MM.1S (cell line): Measurements from ENCODE around the gene FCAR.

Source experiments
- EZH2 ChIP-seq: fragments of 300-600 bp; sonication (generic); optimal IDR thresholded peaks from 2 replicates; pipeline ENCODE3; 2017; ENCODE audit warnings: low read depth, mild to moderate bottlenecking, antibody characterized with exemption, low read length, mixed read lengths
- TF ChIP-seq, protein P1 (sequence below): fragments of 300-600 bp; sonication (generic); IDR thresholded peaks from 2 replicates; pipeline ENCODE4 v1.5.1; 2016; ENCODE audit warnings: antibody characterized with exemption, low read length, mixed read lengths

DNA sequence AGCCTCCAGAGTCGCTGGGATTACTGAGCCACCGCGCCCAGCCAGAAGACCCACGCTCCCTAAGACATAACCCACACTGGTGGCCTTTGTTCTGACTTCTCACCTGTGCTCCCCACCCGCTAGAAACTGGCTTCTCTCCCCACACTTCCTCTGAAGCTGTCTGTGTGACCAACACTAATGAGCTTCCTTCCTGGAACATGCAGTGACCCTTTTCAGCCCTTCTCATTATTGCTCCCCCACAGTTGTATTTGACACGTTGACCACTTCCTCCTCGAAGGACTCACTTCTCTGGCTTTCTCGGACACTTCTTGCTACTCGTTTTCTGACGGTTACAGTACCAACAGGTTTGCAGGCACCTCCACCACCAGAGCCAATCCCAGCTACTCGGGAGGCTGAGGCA lies 42.8 kb downstream of the FCAR start:
- TF ChIP-seq, protein P1, sequence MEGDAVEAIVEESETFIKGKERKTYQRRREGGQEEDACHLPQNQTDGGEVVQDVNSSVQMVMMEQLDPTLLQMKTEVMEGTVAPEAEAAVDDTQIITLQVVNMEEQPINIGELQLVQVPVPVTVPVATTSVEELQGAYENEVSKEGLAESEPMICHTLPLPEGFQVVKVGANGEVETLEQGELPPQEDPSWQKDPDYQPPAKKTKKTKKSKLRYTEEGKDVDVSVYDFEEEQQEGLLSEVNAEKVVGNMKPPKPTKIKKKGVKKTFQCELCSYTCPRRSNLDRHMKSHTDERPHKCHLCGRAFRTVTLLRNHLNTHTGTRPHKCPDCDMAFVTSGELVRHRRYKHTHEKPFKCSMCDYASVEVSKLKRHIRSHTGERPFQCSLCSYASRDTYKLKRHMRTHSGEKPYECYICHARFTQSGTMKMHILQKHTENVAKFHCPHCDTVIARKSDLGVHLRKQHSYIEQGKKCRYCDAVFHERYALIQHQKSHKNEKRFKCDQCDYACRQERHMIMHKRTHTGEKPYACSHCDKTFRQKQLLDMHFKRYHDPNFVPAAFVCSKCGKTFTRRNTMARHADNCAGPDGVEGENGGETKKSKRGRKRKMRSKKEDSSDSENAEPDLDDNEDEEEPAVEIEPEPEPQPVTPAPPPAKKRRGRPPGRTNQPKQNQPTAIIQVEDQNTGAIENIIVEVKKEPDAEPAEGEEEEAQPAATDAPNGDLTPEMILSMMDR: no peak
- no peak for TF ChIP-seq EZH2
